HEK293T (cell line): ENCODE measurements around the gene LGI2.

ENCODE experiments used
- FOXM1 ChIP-seq: fragments of 450-650 bp; IDR thresholded peaks from 2 replicates; pipeline ENCODE4 v1.6.1; 2017; ENCODE audit warnings: mild to moderate bottlenecking, borderline replicate concordance
- SP1 ChIP-seq: fragments of 450-650 bp; IDR thresholded peaks from 2 replicates; pipeline ENCODE4 v1.6.1; 2017
- SUZ12 ChIP-seq: fragments of 450-650 bp; IDR thresholded peaks from 2 replicates; pipeline ENCODE4 v1.6.1; 2016; ENCODE audit warnings: mild to moderate bottlenecking

- TF ChIP-seq SUZ12 = no peak
- no peak for TF ChIP-seq FOXM1
- no peak for TF ChIP-seq SP1
These were observed 12.8 kb upstream of the LGI2 start for GRCh38 chr4:25043548-25043947.
